GM18520 (cell line): Measurements from ENCODE around the gene SFXN4.
"Not testable (repeated sequence)": the region's sequence is repeated elsewhere in the genome, so short reads cannot be mapped to it uniquely, and the experiment has no call there.

ENCODE experiments used
- ATAC-seq: cut with Tn5 transposase; IDR thresholded peaks from one replicate; pipeline ENCODE4 v1.9.1; 2021; ENCODE audit not compliant: unreplicated experiment

SFXN4 gene

DNA sequence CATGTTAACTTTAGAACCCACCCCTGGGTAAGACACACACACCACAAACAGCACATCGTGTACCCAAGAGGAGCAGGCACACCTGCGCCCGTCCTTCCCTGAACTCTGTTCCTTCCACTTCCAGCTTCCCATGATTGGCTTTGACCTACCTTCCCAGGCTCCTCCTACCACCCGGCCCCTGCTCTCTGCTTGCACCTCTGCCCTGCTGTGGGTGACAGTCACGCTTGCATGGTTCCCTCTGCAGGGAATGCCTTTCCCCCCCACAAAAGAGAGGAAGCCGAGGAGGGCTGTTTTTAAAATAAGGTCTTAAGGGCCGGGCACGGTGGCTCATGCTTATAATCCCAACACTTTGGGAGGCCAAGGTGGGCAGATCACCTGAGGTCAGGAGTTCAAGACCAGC, 16.4 kb downstream of the SFXN4 start:
- no peak for ATAC-seq

DNA sequence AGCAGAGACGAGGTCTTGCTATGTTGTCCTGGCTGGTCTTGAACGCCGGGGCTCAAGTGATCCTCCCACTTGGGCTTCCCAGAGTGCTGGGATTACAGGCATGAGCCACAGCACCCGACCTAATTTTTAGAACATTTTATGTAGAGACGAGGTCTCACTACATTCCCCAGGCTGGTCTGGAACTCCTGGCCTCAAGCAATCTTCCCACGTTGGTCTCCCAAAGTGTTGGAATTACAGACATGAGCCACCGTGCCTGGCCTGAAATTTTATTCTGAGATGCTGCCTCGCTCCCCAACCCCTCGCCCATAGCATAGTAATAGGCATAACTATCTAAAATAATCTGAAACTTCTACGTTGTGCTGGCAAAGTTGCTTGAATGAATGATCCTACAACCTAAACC, 21.9 kb downstream of the SFXN4 start:
- no peak for ATAC-seq

DNA sequence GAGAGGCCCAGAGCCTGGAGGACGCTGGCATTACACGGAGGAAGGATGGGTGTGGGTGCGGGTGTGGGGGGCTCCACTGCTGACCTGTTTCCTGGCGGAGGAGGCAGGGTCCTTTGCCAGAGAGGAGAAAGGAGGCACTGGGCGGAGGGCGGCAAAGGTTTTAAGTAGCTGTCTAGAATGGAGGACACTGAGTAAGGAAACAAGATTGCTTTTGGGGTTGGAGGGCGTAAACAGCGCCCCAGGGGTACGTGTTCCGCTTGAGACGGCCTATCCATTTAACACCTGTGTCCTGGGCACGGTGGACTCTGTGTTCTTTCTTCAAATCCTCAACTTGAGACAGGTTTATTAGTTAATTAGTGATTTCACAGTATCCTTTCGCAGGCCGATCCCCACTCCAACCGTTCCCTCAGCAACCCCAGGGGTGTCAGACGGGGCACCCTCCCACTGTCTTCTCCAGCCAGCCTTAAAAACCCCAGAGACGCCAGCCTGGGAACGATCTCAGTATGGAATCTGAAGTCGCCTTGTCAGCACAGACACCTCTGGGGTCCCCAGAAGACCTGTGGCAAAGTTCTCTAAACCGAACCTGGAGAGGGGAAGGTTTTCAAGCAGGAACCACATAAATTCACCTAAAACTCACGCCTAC, 24.8 kb downstream of the SFXN4 start:
- ATAC-seq, result no peak

DNA sequence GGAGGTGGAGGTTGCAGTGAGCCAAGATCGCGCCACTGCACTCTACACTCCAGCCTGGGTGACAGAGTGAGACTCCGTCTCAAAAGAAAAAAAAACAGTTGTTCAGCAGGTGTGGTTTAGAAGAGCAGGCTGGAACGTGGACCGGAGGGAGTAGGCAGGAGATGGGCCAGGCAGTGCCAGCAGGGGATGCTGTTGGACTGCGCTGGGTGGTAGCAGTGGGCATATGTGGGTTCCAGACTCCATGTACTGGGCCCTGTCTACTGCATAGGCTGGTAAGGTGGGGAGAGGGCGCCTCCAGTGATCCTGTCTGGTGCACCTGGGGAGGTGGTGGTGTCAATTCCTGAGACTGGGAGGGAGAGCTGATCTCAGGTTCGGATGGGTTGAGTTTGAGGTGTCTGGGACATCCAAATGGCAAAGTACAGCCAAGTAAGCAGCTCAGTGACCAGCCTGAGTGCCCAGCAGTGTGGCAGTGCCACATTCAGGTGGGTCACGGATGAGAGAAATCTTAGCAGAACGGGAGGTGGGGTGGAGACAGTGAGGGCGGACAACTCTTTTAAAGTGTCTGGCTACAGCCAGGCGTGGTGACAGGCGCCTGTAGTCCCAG, 25.9 kb downstream of the SFXN4 start:
- no peak for ATAC-seq

DNA sequence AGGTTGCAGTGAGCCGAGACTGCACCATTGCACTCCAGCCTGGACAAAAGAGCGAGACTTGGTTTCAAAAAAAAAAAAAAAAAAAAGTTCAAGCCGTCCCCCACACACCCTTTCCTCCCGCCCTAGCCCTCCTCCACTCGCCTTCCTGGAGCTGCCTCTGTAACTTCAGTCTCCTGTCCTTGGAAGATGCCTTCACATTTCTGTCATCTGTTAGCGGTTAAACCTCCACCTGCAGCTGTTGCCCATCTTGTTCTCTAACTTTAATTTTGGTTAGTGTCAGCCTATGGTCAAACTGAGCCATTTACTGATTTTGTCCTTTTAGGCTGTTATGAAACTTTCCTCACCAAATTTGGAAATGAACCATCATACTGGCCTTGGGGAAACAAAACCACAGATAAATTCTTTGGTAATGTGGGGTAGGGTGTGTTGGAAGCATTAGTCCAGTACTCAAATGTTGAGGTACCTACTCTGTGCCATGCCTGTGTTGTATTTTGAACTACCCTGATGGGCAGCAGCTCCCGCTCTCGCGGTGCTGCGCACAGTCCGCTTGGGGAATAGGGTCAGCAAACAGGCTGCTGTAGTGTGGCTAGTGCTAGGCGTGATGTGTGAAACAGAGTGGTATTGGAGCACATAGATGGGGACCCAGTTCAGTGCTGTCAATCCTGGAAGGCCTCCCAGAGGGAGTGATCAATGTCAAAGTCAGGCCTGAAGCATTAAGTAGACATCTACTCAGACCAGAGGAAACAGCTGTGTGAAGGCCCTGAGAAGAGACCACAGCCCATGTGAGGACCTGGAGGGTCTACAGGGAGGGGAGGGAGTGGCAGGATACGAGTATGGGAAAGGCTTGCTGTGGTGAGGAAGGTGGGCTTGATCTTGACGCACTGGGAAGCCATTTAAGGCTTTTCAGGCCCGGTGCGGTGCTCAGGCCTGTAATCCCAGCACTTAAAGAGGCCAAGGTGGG, 26.9 kb downstream of the SFXN4 start:
- ATAC-seq, result no peak

DNA sequence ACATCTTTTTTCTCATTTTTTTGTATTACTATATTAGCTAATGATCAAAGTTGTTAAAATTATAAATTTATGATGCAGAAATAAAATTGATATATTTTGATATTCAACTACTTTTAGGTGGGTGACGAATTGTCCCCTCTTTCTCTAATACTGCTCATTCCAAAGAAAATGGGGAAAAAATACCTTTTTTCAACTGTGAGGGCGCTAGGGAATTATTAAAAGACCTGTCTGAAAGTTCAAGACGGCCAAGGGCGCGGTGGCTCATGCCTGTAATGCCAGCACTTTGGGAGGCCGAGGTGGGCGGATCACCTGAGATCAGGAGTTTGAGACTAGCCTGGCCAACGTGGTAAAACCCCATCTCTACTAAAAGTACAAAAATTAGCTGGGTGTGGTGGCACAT, 27.6 kb downstream of the SFXN4 start:
- not testable (repeated sequence) for ATAC-seq

GRCh38 chr10:119136084-119136483, 29.4 kb downstream of the SFXN4 start:
- ATAC-seq, result no peak

DNA sequence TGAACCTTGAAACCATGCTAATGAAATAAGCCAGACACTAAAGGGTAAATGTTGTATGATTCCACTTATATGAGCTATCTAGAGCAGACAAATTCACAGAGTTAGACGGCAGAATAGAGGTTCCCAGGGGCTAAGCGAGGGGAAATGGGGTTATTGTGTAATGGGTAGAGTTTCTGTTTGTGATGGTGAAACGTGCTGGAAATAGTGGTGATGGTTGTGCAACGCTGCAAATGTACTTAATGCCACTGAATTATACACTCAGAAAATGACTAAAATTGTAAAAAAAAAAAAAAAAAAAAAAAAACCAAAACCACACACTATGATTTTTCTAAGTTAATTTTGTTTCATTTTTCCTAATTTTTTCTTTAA, 30.0 kb downstream of the SFXN4 start:
- ATAC-seq, result no peak

- ATAC-seq, result no peak
These were observed 31.6 kb downstream of the SFXN4 start for GRCh38 chr10:119133949-119134348.

GRCh38 chr10:119132521-119133345, 32.8 kb downstream of the SFXN4 start:
- ATAC-seq, result no peak

DNA sequence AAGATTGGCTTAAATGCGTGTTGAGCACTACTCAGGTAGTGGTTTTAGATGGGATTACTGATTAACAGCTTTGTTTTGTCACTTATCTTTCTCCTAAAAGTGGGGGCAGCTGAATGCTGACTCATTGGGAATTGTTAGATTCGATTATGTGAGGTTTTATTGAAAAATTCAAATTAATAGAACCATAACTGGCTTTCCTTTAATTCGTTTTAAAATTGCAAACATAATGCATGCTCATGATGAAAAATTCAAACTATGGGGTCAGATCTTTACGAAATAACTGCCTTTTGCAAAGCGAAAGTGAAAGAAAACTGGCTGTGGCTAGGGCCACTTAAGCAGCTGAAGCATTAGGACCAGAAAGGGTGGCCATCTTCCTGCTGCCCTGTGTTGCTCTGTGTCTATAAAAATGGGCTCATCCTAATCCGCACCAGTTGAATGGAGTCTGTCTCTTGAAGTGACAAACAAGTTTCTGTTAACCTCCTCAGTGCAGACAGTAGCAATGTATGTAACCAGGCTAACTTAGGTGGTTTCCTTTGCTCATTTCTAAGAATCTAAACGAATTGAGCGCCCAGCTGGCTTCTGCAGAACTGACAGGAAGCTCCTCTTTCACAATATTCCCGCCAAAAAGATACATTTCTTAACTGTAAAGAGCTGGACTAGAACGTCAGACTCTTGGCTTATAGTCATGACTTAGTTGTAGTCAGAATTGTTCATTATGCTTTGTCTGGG, 33.8 kb downstream of the SFXN4 start:
- no peak for ATAC-seq

DNA sequence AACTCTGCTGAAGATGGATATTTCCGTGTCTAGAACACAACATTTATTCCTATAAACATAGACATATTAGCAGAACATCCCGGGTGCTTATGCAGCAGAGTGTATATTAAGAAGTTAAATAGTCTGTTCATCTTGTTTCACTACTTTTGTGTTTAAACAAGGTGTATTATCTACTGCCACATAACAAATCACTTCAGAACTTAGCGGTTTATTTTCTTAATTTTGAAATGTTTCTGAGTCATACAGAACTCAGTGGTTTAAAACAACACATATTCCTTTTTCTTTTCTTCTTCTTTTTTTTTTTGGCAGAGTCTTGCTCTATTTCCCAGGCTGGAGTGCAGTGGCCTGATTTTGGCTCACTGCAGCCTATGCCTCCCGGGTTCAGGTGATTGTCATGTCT, 35.8 kb downstream of the SFXN4 start:
- ATAC-seq, result no peak

DNA sequence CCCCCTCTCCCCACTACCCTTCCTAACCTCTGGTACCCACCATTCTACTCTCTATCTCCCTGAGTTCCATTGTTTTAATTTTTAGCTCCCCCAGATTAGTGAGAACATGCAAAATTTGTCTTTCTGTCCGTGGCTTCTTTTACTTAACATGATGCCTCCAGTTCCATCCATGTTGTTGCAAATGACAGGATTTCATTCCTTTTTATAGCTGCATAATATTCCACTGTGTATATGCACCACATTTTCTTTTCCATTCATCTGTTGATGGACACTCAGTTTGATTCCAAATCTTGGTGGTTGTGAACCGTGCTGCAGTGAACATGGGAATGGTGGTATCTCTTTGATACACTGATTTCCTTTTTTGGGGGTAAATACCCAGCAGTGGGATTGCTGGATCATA, 39.6 kb downstream of the SFXN4 start:
- no peak for ATAC-seq

DNA sequence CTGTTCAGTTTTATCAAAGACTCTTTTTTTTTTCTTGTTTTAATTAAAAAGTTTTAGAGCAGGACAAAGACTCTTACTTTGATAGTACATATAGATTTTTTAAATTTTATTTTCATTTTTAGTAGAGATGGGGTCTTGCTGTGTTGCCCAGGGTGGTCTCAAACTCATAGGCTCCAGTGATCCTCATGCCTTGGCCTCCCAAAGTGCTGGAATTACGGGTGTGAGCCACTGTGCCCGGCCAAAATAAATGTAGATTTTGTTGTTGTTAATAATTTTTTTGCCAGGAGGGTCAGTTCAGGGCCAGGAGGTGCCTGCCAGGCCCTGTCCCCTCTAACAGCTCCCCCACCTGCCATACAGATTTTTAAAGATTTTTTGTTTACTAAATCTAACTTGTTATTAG, 44.6 kb downstream of the SFXN4 start:
- ATAC-seq, result no peak

DNA sequence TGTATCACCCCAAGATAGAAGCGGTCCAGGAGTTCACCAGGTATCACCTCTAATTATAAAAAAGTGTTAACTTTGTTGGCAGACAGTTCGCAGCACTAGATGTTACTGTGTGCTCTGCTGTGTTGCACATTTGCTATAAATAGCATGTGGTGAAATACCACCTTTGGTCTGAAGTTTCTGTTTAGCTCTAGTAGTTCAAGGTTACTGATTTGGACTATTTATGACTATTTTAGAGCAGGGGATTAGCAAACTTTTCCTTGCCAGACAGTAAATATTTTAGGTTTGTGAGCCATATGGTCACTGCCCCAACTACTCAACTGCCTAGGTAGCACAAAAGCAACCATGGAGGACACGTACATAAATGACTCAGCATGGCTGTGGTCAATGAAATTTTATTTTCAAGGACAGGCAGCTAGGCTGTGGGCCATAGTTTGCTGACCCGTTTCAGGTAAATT, 45.1 kb downstream of the SFXN4 start:
- peak; percentile 92 for ATAC-seq

DNA sequence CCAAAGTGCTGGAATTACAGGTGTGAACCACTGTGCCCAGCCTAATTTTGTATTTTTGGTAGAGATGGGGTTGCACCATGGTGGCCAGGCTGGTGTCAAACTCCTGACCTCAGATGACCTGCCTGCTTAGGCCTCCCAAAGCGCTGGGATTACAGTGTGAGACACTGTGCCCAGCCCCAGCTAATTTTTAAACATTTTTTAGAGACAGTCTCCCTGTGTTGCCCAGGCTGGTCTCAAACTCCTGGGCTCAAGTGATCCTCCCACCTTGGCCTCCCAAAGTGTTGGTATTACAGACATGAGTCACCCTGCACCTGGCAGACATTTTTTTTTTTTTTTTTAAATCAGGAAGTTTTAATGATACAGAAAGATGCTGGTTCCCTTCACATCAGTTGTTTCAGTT, 46.1 kb downstream of the SFXN4 start:
- ATAC-seq, result no peak

- ATAC-seq, result no peak
These were observed 47.3 kb downstream of the SFXN4 start for GRCh38 chr10:119118231-119118630.

- ATAC-seq, result no peak
These were observed 49.1 kb downstream of the SFXN4 start for GRCh38 chr10:119116326-119116951.

- no peak for ATAC-seq
These were observed 49.6 kb downstream of the SFXN4 start for GRCh38 chr10:119115926-119116325.
